Uterus (tissue), 4 donors: Measurements from ENCODE around the gene MROH2A. TPM values are rescaled to one million over a fixed set of nuclear protein-coding genes. Genes with fewer than 3 reads are reported as not detected.

ENCODE experiments used
- DNase-seq, 2 donors: peaks; one replicate each; pipeline ENCODE4 v3.0.0-alpha.2; 2019 to 2020
- H3K27ac ChIP-seq, 2 donors: fragments of 200-600 bp; sonication (generic); 1 replicate in 1 of 2; 2 replicates in 1 of 2; pipeline ENCODE4 v1.5.1; 2016 to 2018
- H3K27me3 ChIP-seq, 2 donors: fragments of 200-600 bp; sonication (generic); one replicate each; pipeline ENCODE4 v1.5.1; 2018 to 2019; ENCODE audit warnings: control low read depth in 1 of 2
- H3K36me3 ChIP-seq, 2 donors: fragments of 200-600 bp; sonication (generic); one replicate each; pipeline ENCODE4 v1.5.1; 2019; ENCODE audit warnings: control low read depth in 1 of 2
- H3K4me1 ChIP-seq, 2 donors: fragments of 200-600 bp; sonication (generic); one replicate each; pipeline ENCODE4 v1.5.1; 2018 to 2019; ENCODE audit warnings: control low read depth in 1 of 2
- H3K4me3 ChIP-seq, 2 donors: fragments of 200-600 bp; sonication (generic); 1 replicate in 1 of 2; 2 replicates in 1 of 2; pipeline ENCODE4 v1.5.1; 2018 to 2019; ENCODE audit warnings: mild to moderate bottlenecking in 1 of 2
- H3K9me3 ChIP-seq, 2 donors: fragments of 200-600 bp; sonication (generic); one replicate each; pipeline ENCODE4 v1.5.1; 2019; ENCODE audit warnings: control low read depth in 1 of 2
- POLR2A ChIP-seq, 2 donors: fragments of 450-650 bp; IDR thresholded peaks; one replicate each; pipeline ENCODE4 v1.6.1; 2016; ENCODE audit warnings: antibody characterized with exemption in 2 of 2, mild to moderate bottlenecking in 1 of 2, moderate library complexity in 1 of 2
- intact Hi-C: fragments of 100-400 bp; cut with DNase I; formaldehyde crosslinking; loops from one replicate; pipeline ENCODE4 v1.15.1; 2023; ENCODE audit warnings: low total_unique reads
- total RNA-seq, 4 donors: library from RNA; depleted of rRNA in 3 of 4; stranded (reverse); fragments of >200 nt in 3 of 4; gene quantifications; one replicate each; pipeline versions ENCODE4 v1.1.0 to v1.2.4, GENCODE V29; 2014 to 2023
- TF ChIP-seq, protein P1 (sequence below), 4 experiments: fragments of 200-600 bp in 2 of 4; fragments of 450-650 bp in 2 of 4; sonication (generic) in 2 of 4; IDR thresholded peaks; one replicate each; pipeline ENCODE4 v1.5.1; 2016 to 2019; ENCODE audit warnings: antibody characterized with exemption in 4 of 4, mild to moderate bottlenecking in 2 of 4, moderate library complexity in 1 of 4
- donor health status: DM: yes; HTN: yes; CAD: no.

Gene MROH2A
- total RNA-seq, 4 donors from 2014 or later, result not detected

DNA sequence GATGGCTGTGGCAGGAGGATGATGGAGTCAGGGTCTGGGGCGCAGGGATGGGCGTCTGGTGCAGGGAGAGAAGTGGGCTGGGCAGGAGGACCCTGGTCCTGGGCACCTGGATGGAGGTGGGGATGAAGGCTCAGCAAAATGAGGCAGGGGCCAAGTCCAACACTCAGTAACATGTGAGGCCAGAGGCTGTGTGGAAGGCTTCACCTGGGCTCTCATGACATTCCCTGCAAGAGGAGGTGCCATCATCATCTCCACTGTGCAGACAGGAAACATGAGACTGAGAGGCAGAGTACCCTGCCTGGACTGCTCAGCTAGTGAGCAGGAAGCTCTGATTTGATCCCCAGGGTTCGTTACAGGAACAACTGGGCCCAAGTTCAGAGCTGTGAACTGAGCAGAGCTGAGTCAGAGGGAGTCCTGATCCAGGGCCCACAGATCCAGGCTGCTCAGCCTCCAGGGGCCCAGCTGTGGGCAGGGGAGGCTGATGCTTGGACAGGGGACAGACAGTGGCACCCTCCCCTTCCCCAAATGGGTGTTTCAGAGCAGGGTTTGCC lies 39.3 kb downstream of the MROH2A start:
- no peaks in the 10 kb centered on the region for H3K4me1 ChIP-seq
- H3K27me3 ChIP-seq, result no peaks in the 10 kb centered on the region
- intact Hi-C loops, result no loop called here
- H3K4me3 ChIP-seq, result no peak overlapping the region
- H3K36me3 ChIP-seq, result no peaks in the 10 kb centered on the region
- H3K27ac ChIP-seq, result no peak overlapping the region
- H3K9me3 ChIP-seq, result no peaks in the 10 kb centered on the region
- TF ChIP-seq POLR2A (IDR thresholded peaks at IDR 0.05), result no peak
- TF ChIP-seq, protein P1, sequence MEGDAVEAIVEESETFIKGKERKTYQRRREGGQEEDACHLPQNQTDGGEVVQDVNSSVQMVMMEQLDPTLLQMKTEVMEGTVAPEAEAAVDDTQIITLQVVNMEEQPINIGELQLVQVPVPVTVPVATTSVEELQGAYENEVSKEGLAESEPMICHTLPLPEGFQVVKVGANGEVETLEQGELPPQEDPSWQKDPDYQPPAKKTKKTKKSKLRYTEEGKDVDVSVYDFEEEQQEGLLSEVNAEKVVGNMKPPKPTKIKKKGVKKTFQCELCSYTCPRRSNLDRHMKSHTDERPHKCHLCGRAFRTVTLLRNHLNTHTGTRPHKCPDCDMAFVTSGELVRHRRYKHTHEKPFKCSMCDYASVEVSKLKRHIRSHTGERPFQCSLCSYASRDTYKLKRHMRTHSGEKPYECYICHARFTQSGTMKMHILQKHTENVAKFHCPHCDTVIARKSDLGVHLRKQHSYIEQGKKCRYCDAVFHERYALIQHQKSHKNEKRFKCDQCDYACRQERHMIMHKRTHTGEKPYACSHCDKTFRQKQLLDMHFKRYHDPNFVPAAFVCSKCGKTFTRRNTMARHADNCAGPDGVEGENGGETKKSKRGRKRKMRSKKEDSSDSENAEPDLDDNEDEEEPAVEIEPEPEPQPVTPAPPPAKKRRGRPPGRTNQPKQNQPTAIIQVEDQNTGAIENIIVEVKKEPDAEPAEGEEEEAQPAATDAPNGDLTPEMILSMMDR (IDR thresholded peaks at IDR 0.05), result no peak
- no peak for DNase-seq

DNA sequence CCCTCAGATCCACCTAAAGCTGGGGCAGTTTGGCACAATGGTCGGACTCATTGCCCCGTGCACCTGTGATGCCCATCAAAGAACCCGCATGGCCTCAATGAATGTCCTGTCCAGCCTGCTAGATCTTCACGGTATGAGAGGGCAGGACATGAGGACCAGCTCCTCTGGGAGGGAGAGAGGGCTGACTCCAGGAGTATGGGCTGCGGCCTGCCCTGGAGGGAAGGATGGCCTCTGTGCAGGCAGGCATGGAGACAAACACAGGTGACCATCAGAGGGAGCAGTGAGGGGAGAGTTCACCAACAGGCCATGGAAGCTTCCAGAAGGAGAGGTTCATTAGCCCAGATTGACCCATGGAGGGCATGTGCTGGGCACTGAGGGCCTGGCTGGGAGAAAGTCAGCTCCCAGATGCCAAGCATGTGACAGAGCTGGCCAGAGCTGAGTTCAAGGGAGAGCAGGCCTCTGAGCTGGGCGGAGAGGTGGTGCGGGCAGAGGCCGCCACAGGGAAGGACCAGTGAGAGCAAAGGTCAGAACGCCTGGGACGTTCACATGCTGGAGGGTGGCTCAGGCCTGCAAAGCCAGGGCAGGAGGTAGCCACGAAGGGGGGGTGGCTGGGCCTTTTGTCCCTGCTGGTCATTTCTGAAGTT lies 40.0 kb downstream of the MROH2A start:
- H3K27ac ChIP-seq, result no peak overlapping the region
- no peaks in the 10 kb centered on the region for H3K27me3 ChIP-seq
- no peaks in the 10 kb centered on the region for H3K4me1 ChIP-seq
- H3K4me3 ChIP-seq, result no peak overlapping the region
- H3K36me3 ChIP-seq, result no peaks in the 10 kb centered on the region
- H3K9me3 ChIP-seq, result no peaks in the 10 kb centered on the region
- no peak for DNase-seq
- intact Hi-C loops, result no loop called here
- TF ChIP-seq, protein P1 (IDR thresholded peaks at IDR 0.05), result no peak
- TF ChIP-seq POLR2A (IDR thresholded peaks at IDR 0.05), result no peak

DNA sequence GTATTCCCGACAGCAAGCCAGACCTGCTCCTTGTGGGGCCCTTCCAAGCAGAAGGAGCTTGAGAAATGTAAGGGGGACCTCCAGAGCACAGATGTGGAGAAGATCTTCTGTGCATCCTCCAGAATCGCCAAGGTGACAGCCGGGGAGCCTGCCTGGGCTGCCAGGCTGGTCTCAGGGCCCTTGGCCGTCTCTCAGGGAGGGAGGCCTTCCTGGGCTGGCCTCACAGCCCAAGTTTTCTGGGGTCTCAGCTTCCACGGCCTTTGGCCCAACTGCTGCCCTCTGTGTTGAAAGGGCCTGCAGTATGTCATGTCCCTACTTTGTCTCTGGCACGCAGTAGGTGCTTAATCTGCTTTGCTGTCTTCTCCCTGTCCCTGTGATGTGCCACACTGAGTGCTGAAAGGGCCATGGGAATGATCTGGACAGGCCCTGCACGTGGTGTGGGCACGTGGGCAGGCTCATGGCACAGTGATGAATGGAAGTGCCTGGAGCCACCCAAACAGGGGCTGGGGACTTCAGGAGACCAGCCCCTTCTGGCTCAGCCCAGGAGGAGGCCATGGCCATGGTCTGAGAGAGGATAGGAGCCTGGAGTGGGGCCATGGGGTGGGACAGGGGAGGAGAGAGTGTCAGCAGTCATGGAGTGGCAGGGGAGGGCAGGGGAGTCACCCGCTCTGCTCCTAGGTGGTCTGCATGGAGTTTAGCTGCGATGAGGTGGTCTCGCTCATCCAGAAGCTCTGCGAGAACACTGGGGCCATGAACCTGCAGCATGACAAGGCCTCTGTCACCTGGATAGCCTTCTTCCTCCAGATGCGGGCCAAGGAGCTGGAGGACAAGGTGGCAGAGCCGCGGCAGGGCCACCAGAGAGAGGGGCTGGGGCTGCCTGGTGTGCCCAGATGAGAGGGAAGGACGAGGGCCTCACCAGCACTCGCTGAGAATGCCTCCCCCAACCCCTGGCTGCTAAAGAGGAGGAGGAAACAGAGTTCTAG lies 40.8 kb downstream of the MROH2A start:
- DNase-seq, result no peak
- no peaks in the 10 kb centered on the region for H3K4me1 ChIP-seq
- H3K4me3 ChIP-seq, result no peak overlapping the region
- TF ChIP-seq, protein P1 (IDR thresholded peaks at IDR 0.05), result no peak
- no peak for TF ChIP-seq POLR2A (IDR thresholded peaks at IDR 0.05)
- no peaks in the 10 kb centered on the region for H3K36me3 ChIP-seq
- no peak overlapping the region for H3K27ac ChIP-seq
- H3K9me3 ChIP-seq, result no peaks in the 10 kb centered on the region
- intact Hi-C loops, result no loop called here
- no peaks in the 10 kb centered on the region for H3K27me3 ChIP-seq

DNA sequence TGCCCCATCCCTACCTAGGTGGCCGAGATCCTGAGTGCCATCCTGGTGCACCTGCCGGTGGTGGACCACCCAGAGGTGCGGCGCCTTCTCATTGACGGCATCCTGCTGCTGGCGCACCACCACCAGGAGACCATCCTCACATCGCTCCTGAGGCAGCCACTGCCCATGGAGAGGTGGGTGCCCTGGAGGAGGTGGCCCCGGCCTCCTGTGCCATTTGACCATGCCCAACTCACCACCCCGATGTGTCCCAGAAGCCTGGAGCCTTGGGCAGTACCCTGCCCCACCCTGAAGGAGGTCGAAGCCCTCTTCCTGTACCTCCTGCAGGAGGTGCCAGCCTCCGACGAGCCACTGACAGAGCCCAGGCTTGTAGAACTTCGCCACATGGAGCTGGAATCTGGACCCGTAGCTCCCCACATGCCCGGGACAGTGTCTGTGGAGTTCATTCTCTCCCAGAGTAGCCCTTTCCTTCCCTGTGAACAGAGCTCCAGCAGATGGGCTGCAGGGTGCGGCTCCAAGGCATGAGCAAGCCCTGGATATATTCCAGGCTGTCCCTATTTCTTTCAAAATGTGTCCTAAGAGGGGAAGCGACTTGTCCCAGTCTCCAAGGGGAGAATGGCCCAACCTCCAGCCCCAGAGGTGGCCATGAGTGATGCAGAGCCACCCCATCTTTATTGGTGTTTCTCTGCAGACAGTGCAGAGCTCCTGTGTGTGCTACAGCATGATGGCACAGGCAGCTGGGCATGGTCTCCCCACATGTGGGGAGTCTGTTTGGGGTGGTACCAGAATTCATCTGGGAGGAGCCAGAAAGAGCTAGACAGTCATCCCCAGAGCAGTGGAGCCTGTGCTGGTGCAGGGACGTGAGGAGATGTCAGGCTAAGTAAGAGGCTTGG lies 42.0 kb downstream of the MROH2A start:
- Histone ChIP-seq H3K9me3 (no peaks in the 10 kb centered on the region), H3K36me3 (no peaks in the 10 kb centered on the region), H3K27me3 (no peaks in the 10 kb centered on the region), H3K27ac (no peak overlapping the region), H3K4me3 (no peak overlapping the region), H3K4me1 (no peaks in the 10 kb centered on the region)
- intact Hi-C loops, result no loop called here
- TF ChIP-seq POLR2A (IDR thresholded peaks at IDR 0.05), result no peak
- TF ChIP-seq, protein P1 (IDR thresholded peaks at IDR 0.05), result no peak
- DNase-seq, result no peak
